WTC11 (cell line): ENCODE measurements around the gene UPF1. TPM values are rescaled to one million over a fixed set of nuclear protein-coding genes. Genes with fewer than 3 reads are reported as not detected.

ENCODE experiments used
- ATAC-seq: fragments of 200-7000 bp; cut with Tn5 transposase; 2 replicates; pipeline ENCODE4 v1.10.0; 2021; ENCODE audit warnings: mild to moderate bottlenecking, moderate library complexity
- CTCF ChIA-PET: fragments of 300-600 bp; sonication (Branson Sonifier 250); formaldehyde crosslinking; loops from one replicate; lab custom pipeline; 2021; ENCODE audit warnings: antibody characterized with exemption; lab: Charles Lee
- POLR2A ChIA-PET: fragments of 350-600 bp; sonication (Branson Sonifier 250); formaldehyde crosslinking; loops from one replicate; lab custom pipeline; 2021; ENCODE audit warnings: antibody characterized with exemption; lab: Charles Lee
- DNase-seq: peaks from one replicate; pipeline ENCODE4 v3.0.0; 2021; ENCODE audit warnings: low spot score
- H3K27ac Mint-ChIP-seq: 2 replicates; pipeline ENCODE4 v1.8.0; 2021; ENCODE audit warnings: mixed read lengths
- H3K27me3 Mint-ChIP-seq: 2 replicates; pipeline ENCODE4 v1.8.0; 2021; ENCODE audit warnings: low read depth, mild to moderate bottlenecking, moderate library complexity, mixed read lengths
- H3K36me3 Mint-ChIP-seq: 2 replicates; pipeline ENCODE4 v1.8.0; 2021; ENCODE audit warnings: mixed read lengths
- H3K4me1 Mint-ChIP-seq: 2 replicates; pipeline ENCODE4 v1.8.0; 2022; ENCODE audit warnings: mixed read lengths
- H3K4me3 Mint-ChIP-seq: 2 replicates; pipeline ENCODE4 v1.8.0; 2021; ENCODE audit warnings: mild to moderate bottlenecking, moderate library complexity, mixed read lengths
- H3K9me3 Mint-ChIP-seq: 2 replicates; pipeline ENCODE4 v1.8.0; 2021; ENCODE audit warnings: mixed read lengths
- AR ChIP-seq: fragments of 250-450 bp; sonication (Bioruptor Pico); IDR thresholded peaks from 2 replicates; pipeline ENCODE4 v1.9.0; 2021; ENCODE audit warnings: mild to moderate bottlenecking
- CREB1 ChIP-seq: sonication (generic); formaldehyde crosslinking; IDR thresholded peaks from 2 replicates; pipeline ENCODE4 v1.8.0; 2023; ENCODE audit warnings: mild to moderate bottlenecking, missing genetic modification reagents
- E2F1 ChIP-seq: sonication (generic); formaldehyde crosslinking; IDR thresholded peaks from 2 replicates; pipeline ENCODE4 v1.8.0; 2022; ENCODE audit warnings: mild to moderate bottlenecking, missing genetic modification reagents
- ESRRA ChIP-seq: sonication (generic); formaldehyde crosslinking; IDR thresholded peaks from 2 replicates; pipeline ENCODE4 v1.8.1; 2022; ENCODE audit warnings: mild to moderate bottlenecking, missing genetic modification reagents, borderline replicate concordance
- MYBL2 ChIP-seq: sonication (generic); formaldehyde crosslinking; IDR thresholded peaks from 2 replicates; pipeline ENCODE4 v1.8.1; 2023; ENCODE audit warnings: mild to moderate bottlenecking, moderate library complexity, missing genetic modification reagents
- NFYB ChIP-seq: sonication (generic); formaldehyde crosslinking; conservative IDR thresholded peaks from 2 replicates; pipeline ENCODE4 v1.8.0; 2022; ENCODE audit warnings: low read depth, missing genetic modification reagents
- NR1H2 ChIP-seq: sonication (generic); formaldehyde crosslinking; IDR thresholded peaks from 2 replicates; pipeline ENCODE4 v1.9.0; 2021; ENCODE audit warnings: mild to moderate bottlenecking, moderate library complexity, missing genetic modification reagents
- OVOL2 ChIP-seq: fragments of 250-450 bp; sonication (Bioruptor Pico); IDR thresholded peaks from 2 replicates; pipeline ENCODE4 v1.9.0; 2021; ENCODE audit warnings: mild to moderate bottlenecking, borderline replicate concordance
- PREB ChIP-seq: sonication (generic); formaldehyde crosslinking; IDR thresholded peaks from 2 replicates; pipeline ENCODE4 v1.8.1; 2022; ENCODE audit warnings: mild to moderate bottlenecking, missing genetic modification reagents, moderate library complexity, borderline replicate concordance
- SOX15 ChIP-seq: fragments of 250-450 bp; sonication (Bioruptor Pico); IDR thresholded peaks from 2 replicates; pipeline ENCODE4 v1.9.0; 2021; ENCODE audit warnings: mild to moderate bottlenecking
- SP1 ChIP-seq: sonication (generic); formaldehyde crosslinking; conservative IDR thresholded peaks from 2 replicates; pipeline ENCODE4 v1.8.1; 2022; ENCODE audit warnings: missing genetic modification reagents
- ZNF219 ChIP-seq: sonication (generic); formaldehyde crosslinking; IDR thresholded peaks from 2 replicates; pipeline ENCODE4 v1.8.0; 2023; ENCODE audit warnings: missing genetic modification reagents, mild to moderate bottlenecking, borderline replicate concordance
- ZNF263 ChIP-seq: sonication (generic); formaldehyde crosslinking; IDR thresholded peaks from 2 replicates; pipeline ENCODE4 v1.8.1; 2022; ENCODE audit warnings: low read depth, mild to moderate bottlenecking, moderate library complexity, missing genetic modification reagents
- ZNF532 ChIP-seq: fragments of 250-450 bp; sonication (Bioruptor Pico); IDR thresholded peaks from 2 replicates; pipeline ENCODE4 v1.9.0; 2021; ENCODE audit warnings: mild to moderate bottlenecking, borderline replicate concordance
- ZSCAN18 ChIP-seq: fragments of 250-450 bp; sonication (Bioruptor Pico); IDR thresholded peaks from 2 replicates; pipeline ENCODE4 v2.1.2; 2022; ENCODE audit warnings: mild to moderate bottlenecking, moderate library complexity
- total RNA-seq: library from RNA; stranded (reverse); gene quantifications from 3 replicates; pipeline ENCODE4 v1.2.3, GENCODE V29; 2021
- TF ChIP-seq, protein P1 (sequence below): sonication (generic); formaldehyde crosslinking; IDR thresholded peaks from 2 replicates; pipeline ENCODE4 v1.8.1; 2023; ENCODE audit warnings: mild to moderate bottlenecking, missing genetic modification reagents
- TF ChIP-seq, protein P2 (sequence below): sonication (generic); formaldehyde crosslinking; IDR thresholded peaks from 2 replicates; pipeline ENCODE4 v1.8.0; 2022; ENCODE audit warnings: mild to moderate bottlenecking, missing genetic modification reagents
- TF ChIP-seq, protein P3 (sequence below): sonication (generic); formaldehyde crosslinking; IDR thresholded peaks from 2 replicates; pipeline ENCODE4 v1.8.0; 2023; ENCODE audit warnings: mild to moderate bottlenecking, missing genetic modification reagents

The UPF1 gene
- total RNA-seq, 1 experiment from 2014 or later: 82.5 TPM

DNA sequence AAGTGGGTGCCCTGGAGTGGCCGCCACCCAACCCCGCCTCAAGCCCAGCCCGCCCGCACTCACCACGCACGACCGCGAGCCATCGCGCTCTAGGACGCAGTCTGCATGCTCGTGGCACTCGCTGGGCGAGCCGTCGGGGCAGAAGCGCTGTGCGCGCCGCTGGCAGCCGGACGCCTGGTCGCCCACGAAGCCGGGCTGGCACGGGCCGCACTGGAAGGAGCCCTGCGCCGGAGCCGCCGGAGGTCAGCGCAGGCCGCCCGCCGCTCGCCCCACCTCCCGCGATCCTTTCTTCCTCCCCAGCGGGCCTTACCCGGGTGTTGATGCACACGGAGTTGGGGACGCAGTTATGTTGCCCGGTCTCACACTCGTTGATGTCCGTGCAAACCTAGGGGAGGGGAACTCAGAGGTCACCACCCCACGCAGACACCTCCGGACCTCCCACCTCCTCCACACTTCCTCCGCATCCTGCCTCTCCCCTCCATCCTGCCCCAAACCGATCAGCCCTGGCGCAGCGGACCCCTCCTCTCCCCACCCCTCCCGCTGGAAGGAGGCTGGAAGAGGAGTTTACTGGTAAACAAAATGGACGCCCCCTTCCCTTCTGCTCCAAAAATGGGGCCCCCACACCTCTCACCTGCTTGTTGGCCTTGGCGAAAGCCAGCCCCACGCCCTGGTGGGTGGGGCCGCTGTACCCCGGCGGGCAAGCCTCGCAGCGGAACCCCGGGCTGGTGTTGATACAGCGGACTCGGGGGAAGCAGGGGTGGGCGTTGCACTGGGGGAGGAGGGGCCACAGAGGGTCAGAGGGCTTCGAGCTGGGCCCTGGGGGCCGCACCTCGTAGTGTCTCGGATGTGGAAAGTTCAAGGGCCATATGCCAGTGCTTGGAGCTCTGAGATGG lies 43.0 kb upstream of the UPF1 start (continued):
- no peak for TF ChIP-seq E2F1 (CRISPR knock-in tag)
- no peak for TF ChIP-seq MYBL2 (CRISPR knock-in tag)
- no peak for TF ChIP-seq ZNF532 (CRISPR knock-in tag)
- TF ChIP-seq SP1 (CRISPR knock-in tag): no peak
- no peak for TF ChIP-seq NR1H2
- 0 out of 2 replicates have a peak, but pooled peaks have one; percentile 15 for TF ChIP-seq NFYB

DNA sequence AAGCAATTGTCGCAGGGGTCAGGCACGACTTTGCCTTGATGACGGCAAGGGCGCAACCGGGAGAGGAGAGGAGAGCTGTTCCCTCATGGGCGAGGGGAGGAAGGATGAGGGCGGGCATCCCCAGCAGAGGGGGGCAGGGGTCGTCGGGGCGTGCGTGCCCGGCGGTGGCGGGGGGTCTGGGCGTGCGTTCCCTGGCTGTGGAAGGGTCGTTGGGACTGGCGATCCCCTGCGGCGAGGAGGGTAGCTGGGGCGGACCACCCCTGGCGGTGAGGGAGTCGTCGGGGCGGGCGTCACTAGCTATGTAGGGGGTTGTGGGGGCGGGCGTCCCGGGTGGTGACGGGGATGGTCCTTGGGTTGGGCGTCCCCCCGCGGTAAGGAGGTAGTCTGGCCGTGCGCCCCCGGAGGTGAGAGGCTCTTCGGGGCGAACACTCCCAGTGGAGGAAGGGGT lies 42.3 kb upstream of the UPF1 start:
- Mint-ChIP-seq H3K9me3 (no peaks in the 10 kb centered on the region), H3K4me3 (peak overlapping the region; percentile 79), H3K27me3 (peaks cover 100% of the 10 kb centered on the region), H3K4me1 (peaks cover 22% of the 10 kb centered on the region), H3K36me3 (0 out of 2 replicates have a peak, but pooled peaks cover 2% of the 10 kb centered on the region), H3K27ac (no peak overlapping the region)
- POLR2A ChIA-PET: no interaction called here
- CTCF ChIA-PET: interaction anchor here (1.6 to 5.1 kb wide), 3 partner anchors 9 to 58 kb away, joined by 6 to 33 read pairs (median 7); no protein-coding TSS in a partner anchor
- ATAC-seq (no peak), DNase-seq (no peak)
- TF ChIP-seq PREB (CRISPR knock-in tag) (no peak), CREB1 (CRISPR knock-in tag) (no peak), SOX15 (no peak), ZSCAN18 (CRISPR knock-in tag) (no peak), ZNF263 (CRISPR knock-in tag) (no peak), ZNF219 (no peak), ESRRA (no peak), OVOL2 (CRISPR knock-in tag) (no peak), AR (no peak)
- TF ChIP-seq, protein P1, sequence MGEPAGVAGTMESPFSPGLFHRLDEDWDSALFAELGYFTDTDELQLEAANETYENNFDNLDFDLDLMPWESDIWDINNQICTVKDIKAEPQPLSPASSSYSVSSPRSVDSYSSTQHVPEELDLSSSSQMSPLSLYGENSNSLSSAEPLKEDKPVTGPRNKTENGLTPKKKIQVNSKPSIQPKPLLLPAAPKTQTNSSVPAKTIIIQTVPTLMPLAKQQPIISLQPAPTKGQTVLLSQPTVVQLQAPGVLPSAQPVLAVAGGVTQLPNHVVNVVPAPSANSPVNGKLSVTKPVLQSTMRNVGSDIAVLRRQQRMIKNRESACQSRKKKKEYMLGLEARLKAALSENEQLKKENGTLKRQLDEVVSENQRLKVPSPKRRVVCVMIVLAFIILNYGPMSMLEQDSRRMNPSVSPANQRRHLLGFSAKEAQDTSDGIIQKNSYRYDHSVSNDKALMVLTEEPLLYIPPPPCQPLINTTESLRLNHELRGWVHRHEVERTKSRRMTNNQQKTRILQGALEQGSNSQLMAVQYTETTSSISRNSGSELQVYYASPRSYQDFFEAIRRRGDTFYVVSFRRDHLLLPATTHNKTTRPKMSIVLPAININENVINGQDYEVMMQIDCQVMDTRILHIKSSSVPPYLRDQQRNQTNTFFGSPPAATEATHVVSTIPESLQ (CRISPR knock-in tag): no peak
- TF ChIP-seq, protein P2, sequence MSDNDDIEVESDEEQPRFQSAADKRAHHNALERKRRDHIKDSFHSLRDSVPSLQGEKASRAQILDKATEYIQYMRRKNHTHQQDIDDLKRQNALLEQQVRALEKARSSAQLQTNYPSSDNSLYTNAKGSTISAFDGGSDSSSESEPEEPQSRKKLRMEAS (CRISPR knock-in tag): no peak
- TF ChIP-seq, protein P3, sequence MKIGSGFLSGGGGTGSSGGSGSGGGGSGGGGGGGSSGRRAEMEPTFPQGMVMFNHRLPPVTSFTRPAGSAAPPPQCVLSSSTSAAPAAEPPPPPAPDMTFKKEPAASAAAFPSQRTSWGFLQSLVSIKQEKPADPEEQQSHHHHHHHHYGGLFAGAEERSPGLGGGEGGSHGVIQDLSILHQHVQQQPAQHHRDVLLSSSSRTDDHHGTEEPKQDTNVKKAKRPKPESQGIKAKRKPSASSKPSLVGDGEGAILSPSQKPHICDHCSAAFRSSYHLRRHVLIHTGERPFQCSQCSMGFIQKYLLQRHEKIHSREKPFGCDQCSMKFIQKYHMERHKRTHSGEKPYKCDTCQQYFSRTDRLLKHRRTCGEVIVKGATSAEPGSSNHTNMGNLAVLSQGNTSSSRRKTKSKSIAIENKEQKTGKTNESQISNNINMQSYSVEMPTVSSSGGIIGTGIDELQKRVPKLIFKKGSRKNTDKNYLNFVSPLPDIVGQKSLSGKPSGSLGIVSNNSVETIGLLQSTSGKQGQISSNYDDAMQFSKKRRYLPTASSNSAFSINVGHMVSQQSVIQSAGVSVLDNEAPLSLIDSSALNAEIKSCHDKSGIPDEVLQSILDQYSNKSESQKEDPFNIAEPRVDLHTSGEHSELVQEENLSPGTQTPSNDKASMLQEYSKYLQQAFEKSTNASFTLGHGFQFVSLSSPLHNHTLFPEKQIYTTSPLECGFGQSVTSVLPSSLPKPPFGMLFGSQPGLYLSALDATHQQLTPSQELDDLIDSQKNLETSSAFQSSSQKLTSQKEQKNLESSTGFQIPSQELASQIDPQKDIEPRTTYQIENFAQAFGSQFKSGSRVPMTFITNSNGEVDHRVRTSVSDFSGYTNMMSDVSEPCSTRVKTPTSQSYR (CRISPR knock-in tag): no peak
